ENCODE data around the gene CMIP. TPM values are rescaled to one million over a fixed set of nuclear protein-coding genes. Genes with fewer than 3 reads are reported as not detected.

The CMIP gene
- total and polyA plus RNA-seq, 7 donors = 11.0 to 60.3 (median 20.4) TPM

- no peaks in the 10 kb centered on the region for H3K9me3 ChIP-seq
- H3K36me3 ChIP-seq = no peaks in the 10 kb centered on the region
- TF ChIP-seq EP300 (IDR thresholded peaks at IDR 0.05) = no peak
- TF ChIP-seq POLR2AphosphoS5 (IDR thresholded peaks at IDR 0.05) = no peak
- no peak for TF ChIP-seq POLR2A (IDR thresholded peaks at IDR 0.05)
- TF ChIP-seq CTCF (IDR thresholded peaks at IDR 0.05) = no peak
- DNase-seq = no peak
- intact Hi-C loops (cut with DNase I) = no loop called here
- H3K27me3 ChIP-seq = no peaks in the 10 kb centered on the region
- no peak overlapping the region for H3K27ac ChIP-seq
- WGBS, 2 donors = 95% methylated on average over 4 of the region's 4 CpGs
- peaks cover 0 to 20% (median 13%) of the 10 kb centered on the region in 4 donors for H3K4me1 ChIP-seq
- no peak overlapping the region for H3K4me3 ChIP-seq
Observed at GRCh38 chr16:81571175-81571574, 126.6 kb downstream of the CMIP start.

- Histone ChIP-seq H3K9me3 (no peaks in the 10 kb centered on the region), H3K4me3 (no peak overlapping the region), H3K4me1 (peaks cover 0 to 20% (median 13%) of the 10 kb centered on the region in 4 donors), H3K36me3 (no peaks in the 10 kb centered on the region), H3K27ac (no peak overlapping the region), H3K27me3 (no peaks in the 10 kb centered on the region)
- TF ChIP-seq EP300 (IDR thresholded peaks at IDR 0.05) (no peak), CTCF (IDR thresholded peaks at IDR 0.05) (no peak), POLR2A (IDR thresholded peaks at IDR 0.05) (no peak), POLR2AphosphoS5 (IDR thresholded peaks at IDR 0.05) (no peak)
- 92% methylated on average over 24 of the region's 24 CpGs for WGBS, 2 donors
- intact Hi-C loops (cut with DNase I) = no loop called here
- DNase-seq = no peak
Observed at GRCh38 chr16:81571592-81572385, 127.2 kb downstream of the CMIP start.

- Histone ChIP-seq H3K36me3 (no peaks in the 10 kb centered on the region), H3K9me3 (no peaks in the 10 kb centered on the region), H3K4me1 (peaks cover 0 to 20% (median 13%) of the 10 kb centered on the region in 4 donors), H3K27me3 (no peaks in the 10 kb centered on the region), H3K4me3 (no peak overlapping the region), H3K27ac (no peak overlapping the region)
- no peak for DNase-seq
- intact Hi-C loops (cut with DNase I) = no loop called here
- WGBS, 2 donors = 79 to 92% methylated on average over 20 of the region's 20 CpGs
- no peak for TF ChIP-seq EP300 (IDR thresholded peaks at IDR 0.05)
- TF ChIP-seq POLR2AphosphoS5 (IDR thresholded peaks at IDR 0.05) = no peak
- no peak for TF ChIP-seq CTCF (IDR thresholded peaks at IDR 0.05)
- no peak for TF ChIP-seq POLR2A (IDR thresholded peaks at IDR 0.05)
Observed at GRCh38 chr16:81572386-81573144, 128.0 kb downstream of the CMIP start.

DNA sequence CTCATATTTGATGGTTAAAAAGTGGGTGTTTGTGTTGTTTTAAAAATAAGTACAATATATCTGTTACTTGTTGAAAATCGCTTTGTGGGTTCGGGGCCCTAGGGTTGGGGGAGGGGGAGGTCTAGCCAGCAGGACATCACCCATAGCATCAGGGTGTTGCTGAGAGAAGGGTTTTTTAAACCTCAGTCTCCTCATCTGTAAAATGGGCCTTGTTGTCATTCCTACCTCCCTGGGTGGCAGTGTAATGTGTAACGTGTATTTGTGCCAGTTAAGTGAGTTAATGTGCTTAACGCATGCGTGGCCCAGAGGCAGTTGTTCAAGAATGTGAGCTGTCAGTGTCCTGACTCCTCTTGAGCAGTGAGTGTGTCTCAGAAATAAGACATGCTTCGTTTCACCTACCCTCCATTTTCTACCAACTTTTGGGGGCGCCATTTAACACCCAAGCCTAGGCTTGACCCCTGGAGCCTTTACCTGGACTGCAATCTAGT, 129.0 kb downstream of the CMIP start:
- TF ChIP-seq POLR2AphosphoS5 (IDR thresholded peaks at IDR 0.05) (no peak), CTCF (IDR thresholded peaks at IDR 0.05) (no peak), EP300 (IDR thresholded peaks at IDR 0.05) (no peak), POLR2A (IDR thresholded peaks at IDR 0.05) (no peak)
- no peak for DNase-seq
- 93 to 94% methylated on average over 7 of the region's 7 CpGs for WGBS, 2 donors
- intact Hi-C loops (cut with DNase I) = no loop called here
- Histone ChIP-seq H3K4me3 (no peak overlapping the region), H3K36me3 (no peaks in the 10 kb centered on the region), H3K27ac (no peak overlapping the region), H3K9me3 (no peaks in the 10 kb centered on the region), H3K27me3 (no peaks in the 10 kb centered on the region), H3K4me1 (peaks cover 0 to 14% (median 7%) of the 10 kb centered on the region in 4 donors)

Measured in sigmoid colon (tissue), 7 donors.